BJ (cell line): Measurements from ENCODE around the gene MYOM1. TPM values are rescaled to one million over a fixed set of nuclear protein-coding genes. Genes with fewer than 3 reads are reported as not detected.

Experiments
- CTCF ChIA-PET: fragments of 350-600 bp; formaldehyde crosslinking; extraction: SDS; loops from one replicate; lab custom pipeline; 2021; ENCODE audit warnings: antibody characterized with exemption, inconsistent platforms; lab: Yijun Ruan, JAX
- POLR2A ChIA-PET: fragments of 300-600 bp; sonication (Branson Sonifier 250); formaldehyde crosslinking; extraction: SDS; loops from one replicate; lab custom pipeline; 2021; ENCODE audit warnings: antibody characterized with exemption; lab: Charles Lee
- DNase-seq: peaks from one replicate; pipeline ENCODE4 v3.0.0-alpha.2; 2011; ENCODE audit warnings: low read depth
- H3K27me3 ChIP-seq: 2 replicates; pipeline ENCODE4 v1.6.0; 2011; ENCODE audit warnings: low read length; ENCODE audit not compliant: control insufficient read depth, insufficient read depth
- H3K36me3 ChIP-seq: 2 replicates; pipeline ENCODE4 v1.5.1; 2011; ENCODE audit warnings: low read length; ENCODE audit not compliant: control insufficient read depth, insufficient read depth
- H3K4me3 ChIP-seq: 2 replicates; pipeline ENCODE4 v1.5.1; 2011; ENCODE audit warnings: low read depth, mild to moderate bottlenecking, control low read depth, low read length
- polyA plus RNA-seq: library from polyadenylated mRNA; depleted of rRNA; stranded (reverse); fragments of >200 nt; gene quantifications from 2 replicates; pipeline ENCODE4 v1.2.3, GENCODE V29; 2011
- TF ChIP-seq, protein P1 (sequence below): IDR thresholded peaks from 2 replicates; pipeline ENCODE4 v1.5.1; 2011; ENCODE audit warnings: low read depth, mild to moderate bottlenecking, control low read depth, inconsistent platforms, low read length, moderate library complexity; ENCODE audit not compliant: insufficient read depth

The MYOM1 gene
- polyA plus RNA-seq, 1 experiment, result 0.48 TPM

DNA sequence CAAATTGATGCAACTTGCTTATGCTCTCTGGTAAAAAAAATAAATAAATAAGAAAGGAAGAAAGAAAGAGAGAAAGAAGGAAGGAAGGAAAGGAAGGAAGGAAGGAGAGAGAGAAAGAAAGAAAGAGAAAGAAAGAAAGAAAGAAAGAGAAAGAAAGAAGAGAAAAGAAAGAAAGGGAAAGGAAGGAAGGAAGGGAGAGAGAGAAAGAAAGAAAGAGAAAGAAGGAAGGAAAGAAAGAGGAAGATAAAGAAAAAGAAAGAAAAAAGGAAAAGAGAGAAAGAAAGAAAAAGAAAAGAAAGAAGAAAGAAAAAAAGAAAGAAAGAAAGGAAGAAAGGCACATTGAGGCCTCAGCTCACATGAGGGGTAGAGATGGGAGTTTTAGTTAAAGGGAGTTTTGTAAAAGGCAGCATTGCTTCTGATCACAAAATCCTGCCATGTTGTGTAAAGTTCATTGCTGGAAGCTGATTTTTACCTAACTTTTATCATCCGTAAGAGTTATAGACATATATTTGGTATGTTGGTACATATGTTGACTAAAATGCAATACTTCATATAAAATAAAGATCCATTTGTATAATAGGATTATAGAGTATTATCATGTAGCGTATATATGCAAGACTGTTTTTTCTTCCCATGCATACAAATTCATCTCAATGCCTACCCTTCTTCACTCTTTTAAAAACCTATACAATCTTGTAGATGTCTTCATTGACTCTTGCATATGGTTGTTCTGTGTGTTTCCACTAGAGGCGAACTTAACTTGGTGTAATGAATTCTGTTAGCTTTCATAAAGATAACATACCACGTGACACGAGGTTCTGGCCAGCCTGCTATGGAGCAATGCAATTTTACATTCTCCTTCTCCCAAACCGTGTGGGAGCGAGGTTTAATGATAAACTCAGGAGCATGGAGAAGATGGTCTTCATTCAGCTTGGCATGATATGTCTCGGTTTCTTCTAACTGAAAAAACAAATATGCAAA lies 32.8 kb downstream of the MYOM1 start:
- ChIA-PET POLR2A (no interaction called here), CTCF (interaction anchor here (1.0 kb wide), 1 partner anchor 12 kb away, joined by 4 read pairs; no protein-coding TSS in a partner anchor)
- Histone ChIP-seq H3K27me3 (no peaks in the 10 kb centered on the region), H3K4me3 (no peak overlapping the region), H3K36me3 (no peaks in the 10 kb centered on the region)
- TF ChIP-seq, protein P1, sequence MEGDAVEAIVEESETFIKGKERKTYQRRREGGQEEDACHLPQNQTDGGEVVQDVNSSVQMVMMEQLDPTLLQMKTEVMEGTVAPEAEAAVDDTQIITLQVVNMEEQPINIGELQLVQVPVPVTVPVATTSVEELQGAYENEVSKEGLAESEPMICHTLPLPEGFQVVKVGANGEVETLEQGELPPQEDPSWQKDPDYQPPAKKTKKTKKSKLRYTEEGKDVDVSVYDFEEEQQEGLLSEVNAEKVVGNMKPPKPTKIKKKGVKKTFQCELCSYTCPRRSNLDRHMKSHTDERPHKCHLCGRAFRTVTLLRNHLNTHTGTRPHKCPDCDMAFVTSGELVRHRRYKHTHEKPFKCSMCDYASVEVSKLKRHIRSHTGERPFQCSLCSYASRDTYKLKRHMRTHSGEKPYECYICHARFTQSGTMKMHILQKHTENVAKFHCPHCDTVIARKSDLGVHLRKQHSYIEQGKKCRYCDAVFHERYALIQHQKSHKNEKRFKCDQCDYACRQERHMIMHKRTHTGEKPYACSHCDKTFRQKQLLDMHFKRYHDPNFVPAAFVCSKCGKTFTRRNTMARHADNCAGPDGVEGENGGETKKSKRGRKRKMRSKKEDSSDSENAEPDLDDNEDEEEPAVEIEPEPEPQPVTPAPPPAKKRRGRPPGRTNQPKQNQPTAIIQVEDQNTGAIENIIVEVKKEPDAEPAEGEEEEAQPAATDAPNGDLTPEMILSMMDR, result no peak
- no peak for DNase-seq

- no peaks in the 10 kb centered on the region for H3K27me3 ChIP-seq
- CTCF ChIA-PET, result interaction anchor here (0.7 to 1.6 kb wide), 7 partner anchors 9 to 61 kb away, joined by 3 to 4 read pairs (median 3); no protein-coding TSS in a partner anchor
- TF ChIP-seq, protein P1, result no peak
- no peaks in the 10 kb centered on the region for H3K36me3 ChIP-seq
- no peak overlapping the region for H3K4me3 ChIP-seq
- POLR2A ChIA-PET, result no interaction called here
- no peak for DNase-seq
These were observed 35.3 kb downstream of the MYOM1 start for GRCh38 chr18:3184275-3184963.

DNA sequence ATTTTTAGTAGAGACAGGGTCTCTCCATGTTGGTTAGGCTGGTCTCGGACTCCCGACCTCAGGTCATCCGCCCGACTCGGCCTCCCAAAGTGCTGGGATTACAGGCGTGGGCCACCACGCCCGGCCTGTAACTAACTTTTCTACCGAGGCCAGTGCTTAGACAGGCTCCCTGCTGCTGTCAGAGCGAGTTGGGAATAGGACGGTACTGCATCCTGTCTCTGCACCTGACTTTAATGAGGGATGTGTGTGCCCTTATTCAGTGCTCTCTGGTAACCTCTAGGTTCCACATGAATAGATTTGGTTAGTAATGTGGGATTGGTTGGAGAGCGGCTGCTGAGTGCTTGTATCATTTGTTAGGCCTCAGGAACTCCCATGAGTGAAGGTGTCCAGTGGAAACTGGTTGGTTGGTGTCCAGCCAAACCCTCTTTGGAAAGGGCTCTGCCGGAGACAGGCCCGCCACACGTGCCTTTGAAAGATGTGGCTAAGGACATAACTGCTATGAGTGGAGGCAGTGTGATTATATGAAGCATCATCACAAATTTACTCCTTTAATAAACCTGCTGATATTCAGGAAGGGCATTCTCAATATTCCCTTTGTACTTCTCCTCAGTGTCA lies 36.6 kb downstream of the MYOM1 start:
- CTCF ChIA-PET, result interaction anchor here (0.6 to 1.4 kb wide), 5 partner anchors 10 to 703 kb away, joined by 3 to 4 read pairs (median 3); no protein-coding TSS in a partner anchor
- no peaks in the 10 kb centered on the region for H3K36me3 ChIP-seq
- DNase-seq, result no peak
- POLR2A ChIA-PET, result no interaction called here
- TF ChIP-seq, protein P1, result no peak
- H3K4me3 ChIP-seq, result no peak overlapping the region
- no peaks in the 10 kb centered on the region for H3K27me3 ChIP-seq

DNA sequence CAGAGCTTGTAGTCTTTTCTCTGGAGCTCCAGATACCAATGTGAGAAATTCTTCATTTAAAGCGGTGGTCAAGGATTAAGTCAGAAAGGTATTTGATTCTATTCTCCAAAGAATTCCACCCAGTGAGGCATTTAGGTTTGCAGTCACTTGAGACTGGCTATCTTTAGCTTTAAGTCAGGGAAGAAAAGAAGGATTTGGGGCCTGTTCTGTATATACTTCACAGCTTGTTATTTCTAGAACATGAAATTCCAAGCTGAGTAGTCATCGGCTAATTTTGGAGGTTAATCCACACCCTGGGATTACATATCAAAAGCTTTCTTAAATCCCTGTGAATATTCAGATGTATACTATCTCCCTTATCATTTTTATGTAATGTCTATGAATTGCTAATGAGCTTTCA lies 39.4 kb downstream of the MYOM1 start:
- ChIA-PET POLR2A (interaction anchor here (0.8 kb wide), 1 partner anchor 299 kb away, joined by 11 read pairs; no protein-coding TSS in a partner anchor), CTCF (interaction anchor here (0.5 to 1.0 kb wide), 5 partner anchors 12 to 1020 kb away, joined by 3 to 4 read pairs (median 3); no protein-coding TSS in a partner anchor)
- no peak overlapping the region for H3K4me3 ChIP-seq
- no peaks in the 10 kb centered on the region for H3K36me3 ChIP-seq
- no peak for DNase-seq
- no peaks in the 10 kb centered on the region for H3K27me3 ChIP-seq
- TF ChIP-seq, protein P1, result no peak
